Fibroblast of skin of left quadriceps (primary cell): ENCODE results near the gene ZCWPW1.
A peak's percentile ranks its signal among the peaks of the same experiment; 100 is the strongest.
"Not testable (repeated sequence)": the region's sequence is repeated elsewhere in the genome, so short reads cannot be mapped to it uniquely, and the experiment has no call there.

Experiments used
- DNase-seq, 2 experiments: peaks; one replicate each; pipeline ENCODE4 v3.0.0-alpha.2; 2013; ENCODE audit warnings: low read depth in 2 of 2

The ZCWPW1 gene

DNA sequence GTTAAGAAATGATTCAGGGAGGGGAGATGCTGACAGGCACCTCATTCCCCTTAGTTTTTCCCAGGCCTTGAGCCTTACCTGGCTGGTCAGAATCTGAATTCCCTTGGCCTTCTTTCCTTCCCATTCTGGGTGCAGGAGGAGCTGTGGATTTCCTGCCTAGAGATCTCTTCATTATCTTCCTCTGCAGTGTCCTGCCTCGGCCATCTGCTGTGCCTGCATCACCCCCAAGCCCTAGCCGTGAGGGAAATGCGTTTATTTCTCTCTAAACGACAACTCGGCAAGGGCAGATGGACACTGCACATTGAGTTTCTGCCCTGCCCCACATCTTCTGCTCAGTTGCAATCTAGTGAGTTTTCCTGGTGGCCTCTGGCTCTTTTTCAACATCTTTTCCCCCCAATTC, 26.7 kb downstream of the ZCWPW1 start:
- no peak for DNase-seq

DNA sequence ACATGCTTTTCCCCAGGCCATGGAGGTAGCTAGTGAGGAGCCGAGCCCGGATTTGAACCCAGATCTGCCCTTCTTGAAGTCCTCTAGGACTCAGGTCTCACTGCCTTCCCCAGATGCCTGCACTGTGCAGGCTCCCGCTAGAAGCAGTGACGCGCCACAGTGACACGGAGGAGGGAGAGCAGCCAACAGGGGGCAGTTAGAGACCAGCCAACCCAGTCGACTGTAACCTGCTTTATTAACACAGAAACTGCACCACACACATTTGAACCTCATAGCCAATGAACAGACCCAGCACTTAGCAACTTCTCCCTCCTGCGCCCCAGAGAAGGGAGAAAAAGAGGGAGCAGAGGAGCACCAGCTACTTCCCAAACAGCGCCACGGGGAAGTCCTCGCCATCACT, 27.8 kb downstream of the ZCWPW1 start:
- peak in 1 of 2 experiments; percentile 1 for DNase-seq

DNA sequence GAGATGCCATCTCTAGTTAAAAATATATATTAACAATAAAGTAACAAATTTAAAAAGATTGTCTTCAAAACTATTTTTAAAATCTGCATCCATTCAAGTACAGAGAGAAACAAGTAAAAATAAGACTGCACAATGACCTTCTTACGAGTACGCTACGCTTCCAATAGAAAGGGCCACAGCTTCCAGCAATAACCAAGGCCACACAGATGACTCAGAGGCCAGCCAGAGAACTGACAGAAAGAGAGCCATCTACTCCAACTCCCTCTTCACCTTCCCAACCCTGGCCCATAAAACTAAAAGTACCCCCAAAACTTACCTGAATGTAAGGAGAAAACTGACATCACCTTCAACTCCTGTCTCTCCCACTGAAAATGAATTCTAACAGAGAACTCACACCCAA, 28.5 kb downstream of the ZCWPW1 start:
- no peak for DNase-seq

DNA sequence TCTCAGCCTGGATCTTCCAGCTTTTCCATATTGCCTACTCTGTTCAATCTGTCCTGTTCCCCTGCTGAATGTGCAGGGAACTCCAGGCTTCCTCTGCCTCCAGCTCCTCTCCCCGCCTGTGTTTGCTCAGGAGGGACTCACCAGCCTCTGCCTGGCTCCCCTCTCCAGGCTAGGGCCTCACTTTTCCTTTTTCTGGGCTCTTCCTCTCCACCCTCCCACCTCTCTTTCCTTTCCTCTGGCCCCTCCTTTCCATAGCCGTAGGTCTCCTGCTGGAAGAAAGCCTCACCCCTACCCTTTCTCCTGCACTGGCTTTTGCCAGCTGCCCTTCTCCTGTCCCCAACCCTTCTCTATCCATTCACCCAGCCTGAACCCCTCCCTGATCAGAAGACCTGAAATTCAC, 30.3 kb downstream of the ZCWPW1 start:
- DNase-seq, result no peak

DNA sequence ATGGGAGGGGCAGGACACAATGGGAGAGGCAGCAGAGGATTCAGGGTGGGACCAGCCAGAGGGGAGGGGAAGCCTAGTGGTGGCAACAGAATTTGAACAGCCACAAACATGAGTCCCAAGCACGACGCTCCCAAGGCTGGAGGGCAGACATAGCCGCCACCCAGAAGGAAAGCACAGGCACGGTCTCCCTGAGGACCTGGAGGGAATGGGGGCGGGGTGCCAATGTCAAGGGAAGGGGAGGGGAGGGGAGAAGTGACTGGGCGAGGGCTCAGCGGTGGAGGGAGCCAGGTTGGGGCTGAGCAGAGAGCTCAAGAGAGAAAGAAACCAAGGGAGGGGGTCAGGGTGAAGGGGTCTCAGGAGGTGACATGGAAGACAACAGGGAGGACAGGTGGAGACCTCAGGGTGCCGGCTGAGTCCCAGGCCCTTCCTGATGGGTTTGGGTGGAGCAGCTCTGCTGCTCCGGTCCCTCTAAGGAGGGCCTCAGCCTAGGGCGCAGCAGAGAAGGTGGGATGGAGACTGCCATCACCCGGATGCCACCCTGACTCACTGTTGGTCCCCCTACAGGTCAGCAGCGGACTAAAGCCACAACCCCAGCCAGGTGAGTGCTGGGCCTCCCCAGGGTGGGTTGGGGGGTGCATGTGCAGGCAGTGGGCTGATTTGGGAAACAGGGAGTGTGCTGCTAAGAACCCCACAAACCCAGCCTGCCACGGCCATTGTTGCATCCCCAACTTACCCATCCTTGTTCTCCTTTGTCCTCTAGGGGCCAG, 31.0 kb downstream of the ZCWPW1 start:
- DNase-seq, result no peak

DNA sequence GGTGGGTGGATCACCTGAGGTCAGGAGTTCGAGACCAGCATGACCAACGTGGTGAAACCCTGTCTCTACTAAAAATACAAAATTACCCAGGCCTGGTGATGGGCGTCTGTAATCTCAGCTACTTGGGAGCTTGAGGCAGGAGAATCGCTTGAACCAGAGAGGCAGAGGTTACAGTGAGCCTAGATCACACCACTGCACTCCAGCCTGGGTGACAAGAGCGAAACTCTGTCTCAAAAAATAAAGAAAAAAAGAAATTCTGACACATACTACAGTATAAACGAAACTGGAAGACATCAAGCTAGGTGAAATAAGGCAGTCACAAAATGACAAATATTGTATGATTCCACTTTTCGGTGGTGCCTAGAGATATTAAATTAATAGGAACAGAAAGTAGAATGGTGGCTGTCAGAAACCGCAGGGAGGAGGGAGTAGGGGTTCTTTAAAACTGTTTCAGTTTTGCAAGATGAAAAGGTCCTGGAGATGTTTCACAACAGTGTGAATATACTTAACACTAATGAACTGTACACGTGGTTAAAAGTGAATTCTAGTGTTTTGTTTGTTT, 32.0 kb downstream of the ZCWPW1 start:
- DNase-seq, result no peak

DNA sequence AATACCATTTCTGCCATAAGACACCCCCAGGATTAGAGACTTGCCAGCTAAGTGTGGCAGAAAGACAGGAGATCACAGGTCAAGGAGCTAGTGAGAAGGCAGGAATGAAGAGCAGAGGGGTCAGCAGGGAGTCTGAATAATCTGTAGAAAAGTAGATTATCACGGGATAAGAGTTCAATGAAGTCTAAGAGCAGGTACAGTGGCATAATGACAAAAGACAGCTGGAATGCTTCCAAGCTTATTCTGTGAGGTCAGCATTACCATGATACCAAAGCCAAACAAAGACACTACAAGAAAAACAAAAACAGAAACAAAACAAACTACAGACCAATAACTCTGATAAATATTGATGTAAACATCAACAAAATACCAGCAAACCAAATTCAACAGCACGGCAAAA, 34.4 kb downstream of the ZCWPW1 start:
- DNase-seq, result no peak

DNA sequence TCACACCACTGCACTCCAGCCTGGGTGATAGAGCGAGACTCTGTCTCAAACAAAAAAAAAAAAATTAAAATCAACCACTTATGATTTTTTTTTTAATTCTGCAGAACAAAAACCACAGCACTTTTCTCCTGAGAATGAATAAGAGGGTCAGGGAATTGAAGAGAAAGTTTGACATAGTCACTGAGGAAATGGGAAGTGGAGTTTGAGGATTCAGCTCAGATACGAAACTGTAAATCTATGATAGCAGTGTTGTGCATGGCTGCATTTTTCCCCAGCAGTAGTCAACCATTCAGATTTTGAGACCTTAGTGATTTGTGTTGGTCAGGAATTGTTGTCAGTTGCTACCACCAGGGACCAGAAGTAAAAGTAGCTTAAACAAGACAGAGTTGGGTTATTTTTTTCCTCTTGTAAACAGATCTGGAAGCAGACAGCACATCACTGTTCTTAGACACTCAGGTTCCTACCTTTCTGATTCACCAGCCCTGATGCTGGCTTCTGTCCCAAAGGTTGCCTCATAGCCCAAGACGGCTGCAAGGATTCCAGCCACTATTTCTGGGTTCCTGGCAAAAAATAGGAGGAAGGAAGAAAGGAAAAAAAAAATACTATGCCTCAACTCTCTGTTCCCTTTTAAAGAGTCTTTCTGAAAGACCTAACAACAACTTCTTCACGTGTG, 35.1 kb downstream of the ZCWPW1 start:
- no peak for DNase-seq

DNA sequence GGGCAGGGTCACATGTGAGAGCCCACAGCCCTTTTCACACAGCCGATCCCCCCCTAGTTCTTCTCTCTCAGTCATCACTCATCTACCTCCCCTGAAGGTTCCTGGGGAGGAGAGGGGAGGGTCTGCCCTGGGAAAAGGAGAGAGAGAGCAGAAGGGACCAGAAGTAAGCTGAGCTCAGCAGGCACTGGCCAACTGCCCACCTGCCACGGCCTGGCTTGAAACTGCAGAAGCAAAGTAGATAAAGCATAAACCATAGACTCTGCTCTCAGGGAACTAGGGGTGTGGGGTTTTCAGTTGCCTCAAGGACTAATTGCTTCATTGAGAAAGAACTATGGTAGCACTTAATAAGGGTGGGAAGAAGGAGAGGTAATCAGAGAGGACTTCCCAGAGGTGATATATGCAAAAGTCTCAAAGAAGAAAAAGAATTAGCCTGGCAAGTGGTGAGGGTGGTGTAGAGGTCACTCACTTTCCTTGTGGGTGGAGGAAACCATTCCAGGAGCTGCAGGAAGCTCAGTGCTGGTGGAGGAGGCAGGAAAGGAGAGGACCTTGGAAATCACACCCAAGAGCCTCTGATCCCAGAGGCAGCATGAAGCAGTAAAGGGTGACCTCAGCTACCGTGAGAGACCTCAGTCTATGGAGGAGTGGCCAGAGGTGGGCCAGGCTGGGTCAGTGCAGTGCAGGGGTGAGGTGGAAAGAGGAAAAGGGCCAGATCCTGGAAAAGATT, 38.1 kb downstream of the ZCWPW1 start:
- DNase-seq, result no peak

DNA sequence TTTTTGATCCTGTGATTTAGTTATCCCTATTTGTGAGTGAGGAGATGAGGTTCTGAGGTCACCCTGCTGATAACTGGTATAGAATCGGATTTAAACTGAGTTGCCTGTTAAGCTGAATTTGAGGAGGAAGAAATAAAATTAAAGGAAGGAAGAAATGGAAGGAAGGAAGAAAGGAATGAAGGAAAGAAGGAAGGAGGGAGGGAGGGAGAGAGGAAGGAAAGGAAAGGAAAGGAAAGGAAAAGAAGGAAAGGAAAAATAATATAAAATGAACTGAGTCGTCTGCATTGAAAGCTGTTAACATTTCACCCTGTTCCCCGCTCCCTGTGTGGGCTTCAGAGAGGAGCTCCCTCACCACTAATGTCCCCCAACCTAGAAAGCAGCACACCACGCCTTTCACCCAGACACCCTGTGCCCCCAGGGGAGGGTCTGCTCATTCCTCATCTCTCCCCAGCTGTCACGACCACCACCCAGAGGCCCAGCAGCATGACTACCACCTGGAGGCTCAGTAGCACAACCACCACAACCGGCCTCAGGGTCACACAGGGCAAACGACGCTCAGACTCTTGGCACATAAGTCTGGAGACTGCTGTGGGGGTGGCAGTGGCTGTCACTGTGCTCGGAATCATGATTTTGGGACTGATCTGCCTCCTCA, 38.9 kb downstream of the ZCWPW1 start:
- no peak for DNase-seq

DNA sequence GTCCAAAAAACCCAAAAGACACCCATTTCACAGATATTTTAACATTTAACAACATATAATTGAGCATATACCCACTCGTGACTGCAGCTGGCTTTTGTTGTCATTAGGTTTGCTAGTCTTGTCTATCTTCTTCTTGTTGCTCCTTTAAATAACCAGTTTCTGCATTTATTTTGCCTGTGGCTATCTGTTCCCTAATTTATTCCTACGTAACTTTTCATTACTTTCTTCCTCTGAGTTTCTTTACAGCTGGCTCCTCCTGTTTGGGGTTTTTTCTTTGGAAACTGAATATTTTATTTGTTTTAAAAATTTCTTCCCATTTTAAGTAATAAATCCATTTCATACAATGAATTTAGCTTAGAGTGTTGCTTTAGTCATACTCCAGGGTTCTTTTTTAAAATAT, 40.8 kb downstream of the ZCWPW1 start:
- no peak for DNase-seq

DNA sequence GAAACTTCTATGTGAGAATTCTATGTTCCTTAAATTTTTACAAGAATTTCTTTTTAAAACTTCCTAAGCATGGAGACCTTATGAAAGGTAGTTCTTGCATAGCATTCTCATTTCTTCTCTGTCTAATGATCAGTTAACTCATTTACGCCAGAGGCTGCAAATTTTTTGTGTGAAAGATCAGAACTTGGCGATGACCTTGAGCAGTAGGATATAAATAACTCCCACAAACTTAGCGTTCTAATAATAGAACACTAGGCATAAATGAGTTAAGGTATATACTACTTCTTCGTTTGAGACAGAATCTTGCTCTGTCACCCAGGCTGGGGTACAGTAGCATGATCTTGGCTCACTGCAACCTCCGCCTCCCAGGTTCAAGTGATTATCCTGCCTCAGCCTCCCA, 41.6 kb downstream of the ZCWPW1 start:
- no peak for DNase-seq

DNA sequence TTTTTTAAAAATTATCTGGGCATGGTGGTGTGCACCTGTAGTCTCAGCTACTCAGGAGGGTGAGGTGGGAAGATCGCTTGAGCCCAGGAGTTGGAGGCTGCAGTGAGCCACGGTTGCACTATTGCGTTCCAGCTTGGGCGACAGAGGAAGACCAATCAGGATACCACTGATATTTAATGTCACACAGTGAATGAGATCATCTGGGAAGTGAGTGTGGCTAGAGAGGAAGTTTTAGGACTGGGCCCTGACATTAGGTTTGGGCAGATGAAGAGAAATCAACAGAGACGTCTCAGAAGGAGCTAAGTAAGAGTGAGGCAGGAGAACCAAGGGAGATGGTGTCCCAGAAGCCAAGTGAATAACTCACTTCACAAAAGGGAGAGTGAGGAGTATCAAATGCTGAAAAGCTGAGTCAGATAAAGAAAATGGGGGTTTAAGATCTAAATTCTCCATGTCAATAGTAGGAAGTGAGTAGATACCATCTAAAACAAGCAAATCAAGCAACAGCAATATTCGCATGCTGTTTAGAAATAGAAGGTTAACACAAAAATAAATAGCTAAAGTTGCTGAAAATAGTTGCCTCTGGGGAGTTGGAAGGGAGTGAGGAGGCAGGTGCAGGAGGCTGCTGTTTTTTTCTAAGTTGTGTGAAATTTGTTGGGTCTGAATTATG, 43.7 kb downstream of the ZCWPW1 start:
- DNase-seq, result no peak

DNA sequence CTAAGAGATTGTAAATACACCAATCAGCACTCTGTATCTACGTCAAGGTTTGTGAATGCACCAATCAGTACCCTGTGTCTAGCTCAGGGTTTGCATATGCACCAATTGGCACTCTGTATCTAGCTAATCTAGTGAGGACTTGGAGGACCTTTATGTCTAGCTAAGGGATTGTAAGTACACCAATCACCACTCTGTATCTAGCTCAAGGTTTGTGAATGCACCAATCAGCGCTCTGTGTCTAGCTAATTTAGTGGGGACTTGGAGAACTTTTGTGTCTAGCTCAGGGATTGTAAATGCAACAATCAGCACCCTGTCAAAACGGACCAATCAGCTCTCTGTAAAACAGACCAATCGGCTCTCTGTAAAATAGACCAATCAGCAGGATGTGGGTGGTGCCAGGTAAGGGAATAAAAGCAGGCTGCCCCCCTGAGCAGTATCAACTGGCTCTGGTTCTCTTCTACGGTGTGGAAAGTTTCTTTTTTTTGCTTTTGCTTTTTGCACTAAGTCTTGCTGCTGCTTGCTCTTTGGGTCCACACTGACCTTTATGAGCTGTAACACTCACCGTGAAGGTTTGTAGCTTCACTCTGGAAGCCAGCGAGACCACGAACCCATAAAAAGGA, 46.2 kb downstream of the ZCWPW1 start:
- DNase-seq, result not testable (repeated sequence)

DNA sequence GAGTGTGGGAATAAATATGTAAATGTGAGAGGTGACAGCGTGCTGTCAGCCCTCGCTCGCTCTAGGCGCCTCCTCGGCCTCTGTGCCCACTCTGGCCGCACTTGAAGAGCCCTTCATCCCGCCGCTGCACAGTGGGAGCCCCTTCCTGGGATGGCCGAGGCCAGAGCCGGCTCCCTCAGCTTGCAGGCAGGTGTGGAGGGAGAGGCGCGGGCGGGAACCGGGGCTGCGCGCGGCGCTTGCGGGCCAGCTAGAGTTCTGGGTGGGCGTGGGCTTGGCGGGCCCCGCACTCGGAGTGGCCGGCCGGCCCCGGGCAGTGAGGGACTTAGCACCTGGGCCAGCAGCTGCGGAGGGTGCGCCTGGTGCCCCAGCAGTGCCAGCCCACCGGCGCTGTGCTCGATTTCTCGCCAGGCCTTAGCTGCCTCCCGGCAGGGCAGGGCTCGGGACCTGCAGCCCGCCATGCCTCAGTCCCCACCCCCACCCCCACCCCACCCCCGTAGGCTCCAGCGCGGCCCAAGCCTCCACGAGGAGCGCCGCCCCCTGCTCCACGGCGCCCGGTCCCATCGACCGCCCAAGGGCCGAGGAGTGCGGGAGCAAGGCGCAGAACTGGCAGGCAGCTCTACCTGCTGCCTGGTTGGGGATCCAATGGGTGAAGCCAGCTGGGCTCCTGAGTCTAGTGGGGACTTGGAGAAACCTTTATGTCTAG, 46.8 kb downstream of the ZCWPW1 start:
- DNase-seq, result not testable (repeated sequence)

DNA sequence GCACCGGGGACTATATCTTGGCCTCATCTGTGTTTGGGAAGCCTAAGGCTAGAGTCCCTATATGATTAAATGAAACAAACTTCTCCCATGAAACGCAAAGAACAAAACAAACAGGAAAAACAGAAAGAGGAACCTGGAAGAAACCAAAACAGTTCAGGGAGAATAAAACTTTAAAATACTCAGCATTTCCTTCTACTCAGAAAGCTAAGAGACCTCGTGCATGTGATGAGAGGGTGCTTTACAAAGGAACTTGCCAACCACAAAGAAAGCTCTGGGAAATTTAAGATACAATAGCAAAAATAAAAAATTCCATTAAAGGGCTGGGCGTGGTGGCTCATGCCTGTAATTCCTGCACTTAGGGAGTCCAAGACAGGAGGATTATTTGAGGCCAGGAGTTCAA, 48.3 kb downstream of the ZCWPW1 start:
- DNase-seq, result no peak

DNA sequence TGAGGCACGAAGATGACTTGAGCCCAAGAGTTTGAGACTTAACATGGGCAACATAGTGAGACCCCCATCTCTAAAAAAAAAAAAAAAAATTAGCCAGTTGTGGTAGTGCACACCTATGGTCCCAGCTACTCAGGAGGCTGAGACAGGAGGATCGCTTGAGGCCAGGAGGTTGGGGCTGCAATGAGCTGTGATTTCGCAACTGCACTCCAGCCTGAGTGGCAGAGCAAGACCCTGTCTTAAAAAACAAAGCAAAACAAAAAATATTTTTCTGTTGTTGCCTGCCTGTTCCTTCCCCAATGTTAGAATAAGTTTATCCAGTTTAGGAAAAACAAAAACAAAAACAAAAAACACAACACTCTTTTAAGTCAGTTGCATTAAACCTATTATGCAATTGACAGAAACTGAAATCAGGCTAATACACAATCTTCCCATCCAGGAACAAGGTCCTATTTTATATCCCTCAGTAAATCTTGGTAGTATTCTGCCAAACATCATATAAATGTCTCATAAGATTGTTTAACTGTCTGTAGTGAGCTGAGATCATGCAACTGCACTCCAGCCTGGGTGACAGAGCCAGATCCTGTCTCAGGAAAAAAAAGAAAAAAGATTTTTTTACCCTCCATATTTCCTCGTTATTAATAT, 50.3 kb downstream of the ZCWPW1 start:
- no peak for DNase-seq

DNA sequence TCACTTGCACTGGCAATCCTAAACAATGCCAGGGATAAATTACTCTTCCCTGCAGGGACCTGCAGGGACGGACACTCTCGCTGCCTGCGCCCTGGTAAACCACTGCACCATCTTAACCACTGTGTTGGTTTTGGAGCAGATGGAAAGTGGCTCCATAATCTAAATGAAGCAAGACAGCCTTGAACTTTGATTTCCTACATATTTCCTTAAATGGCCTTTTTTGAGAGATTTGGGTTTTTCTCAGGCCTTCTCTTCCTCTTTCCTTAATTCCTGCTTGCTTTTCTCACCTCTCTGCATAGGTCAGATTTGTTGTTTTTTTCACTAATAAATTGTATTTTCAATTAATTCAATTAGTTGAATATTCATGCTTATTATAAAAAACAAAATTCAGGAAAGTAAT, 52.4 kb downstream of the ZCWPW1 start:
- no peak for DNase-seq

DNA sequence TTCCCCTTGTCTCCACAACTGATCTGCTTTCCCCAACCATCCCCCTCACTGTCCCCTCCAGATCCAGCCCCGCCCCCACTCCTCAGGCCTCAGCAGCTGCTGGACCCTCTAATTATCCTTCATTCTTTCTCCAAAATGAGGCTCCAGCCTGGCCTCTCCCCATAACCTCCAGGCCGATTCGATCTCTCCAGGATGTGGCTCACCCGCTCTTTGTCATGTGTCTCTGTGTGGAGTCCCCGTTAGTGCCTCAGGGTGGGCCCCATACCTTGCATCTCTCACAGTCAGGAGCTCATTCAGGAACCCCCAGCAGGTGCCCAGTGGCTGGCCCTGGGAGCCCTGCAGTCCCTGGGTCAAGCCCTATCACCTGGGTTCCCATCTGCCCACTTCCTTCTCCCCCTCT, 53.9 kb downstream of the ZCWPW1 start:
- no peak for DNase-seq
